ENCODE data around the gene BUB1. TPM values are rescaled to one million over a fixed set of nuclear protein-coding genes. Genes with fewer than 3 reads are reported as not detected.

BUB1 gene
- total RNA-seq, 2 experiments from 2014 or later: 1.6 to 3.5 TPM

DNA sequence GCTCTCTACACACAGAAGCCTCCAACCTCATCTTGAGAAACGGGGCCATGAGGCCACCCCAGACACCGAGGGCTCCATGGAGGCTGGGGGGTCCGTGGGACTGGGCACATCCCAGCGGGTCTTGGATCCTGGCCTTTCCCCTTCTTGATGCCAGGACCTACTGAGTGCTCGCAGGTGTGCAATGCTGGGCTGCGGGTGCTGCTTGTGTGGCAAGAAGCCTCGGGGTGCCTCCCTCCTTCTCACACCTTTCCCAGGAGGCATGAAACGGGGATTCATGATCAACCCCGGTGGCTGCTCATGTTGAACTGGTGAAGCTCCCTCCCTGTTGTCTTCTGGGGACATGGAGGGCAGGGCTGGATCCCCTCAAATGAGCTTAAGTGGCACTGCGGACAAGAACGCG, 2.0 kb upstream of the BUB1 start:
- Histone ChIP-seq H3K4me1 (ENCODE audit: insufficient read depth, low read length) (peaks cover 23% of the 10 kb centered on the region), H3K27me3 (ENCODE audit: control insufficient read depth in 1 of 2, insufficient read depth in 2 of 2, low read length in 2 of 2) (no peaks in the 10 kb centered on the region), H3K27ac (ENCODE audit: low read depth in 1 of 2, low read length in 2 of 2) (no peak overlapping the region), H3K9me3 (ENCODE audit: control insufficient read depth in 1 of 2, insufficient read depth in 1 of 2, low read length in 2 of 2) (no peaks in the 10 kb centered on the region), H3K4me3 (ENCODE audit: low read length) (no peak overlapping the region), H3K36me3 (ENCODE audit: insufficient read depth, low read length) (no peaks in the 10 kb centered on the region)
- Mint-ChIP-seq H3K4me1 (ENCODE audit: low read depth) (peaks cover 20% of the 10 kb centered on the region), H3K9me3 (no peaks in the 10 kb centered on the region), H3K36me3 (ENCODE audit: low read depth) (peaks cover 5% of the 10 kb centered on the region), H3K27me3 (no peaks in the 10 kb centered on the region), H3K27ac (no peak overlapping the region), H3K4me3 (peak overlapping the region; percentile 98)
- TF ChIP-seq, protein P1, sequence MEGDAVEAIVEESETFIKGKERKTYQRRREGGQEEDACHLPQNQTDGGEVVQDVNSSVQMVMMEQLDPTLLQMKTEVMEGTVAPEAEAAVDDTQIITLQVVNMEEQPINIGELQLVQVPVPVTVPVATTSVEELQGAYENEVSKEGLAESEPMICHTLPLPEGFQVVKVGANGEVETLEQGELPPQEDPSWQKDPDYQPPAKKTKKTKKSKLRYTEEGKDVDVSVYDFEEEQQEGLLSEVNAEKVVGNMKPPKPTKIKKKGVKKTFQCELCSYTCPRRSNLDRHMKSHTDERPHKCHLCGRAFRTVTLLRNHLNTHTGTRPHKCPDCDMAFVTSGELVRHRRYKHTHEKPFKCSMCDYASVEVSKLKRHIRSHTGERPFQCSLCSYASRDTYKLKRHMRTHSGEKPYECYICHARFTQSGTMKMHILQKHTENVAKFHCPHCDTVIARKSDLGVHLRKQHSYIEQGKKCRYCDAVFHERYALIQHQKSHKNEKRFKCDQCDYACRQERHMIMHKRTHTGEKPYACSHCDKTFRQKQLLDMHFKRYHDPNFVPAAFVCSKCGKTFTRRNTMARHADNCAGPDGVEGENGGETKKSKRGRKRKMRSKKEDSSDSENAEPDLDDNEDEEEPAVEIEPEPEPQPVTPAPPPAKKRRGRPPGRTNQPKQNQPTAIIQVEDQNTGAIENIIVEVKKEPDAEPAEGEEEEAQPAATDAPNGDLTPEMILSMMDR (IDR thresholded peaks at IDR 0.05): no peak
- CTCF ChIA-PET: no interaction called here
- intact Hi-C loops (cut with DNase I, micrococcal nuclease): loop anchor here (2.0 to 5.0 kb wide), 4 partner anchors 67 to 1372 kb away; no protein-coding TSS in a partner anchor
- POLR2A ChIA-PET: interaction anchor here (1.4 kb wide), 1 partner anchor 69 kb away, joined by 7 read pairs; no protein-coding TSS in a partner anchor
- ATAC-seq (ENCODE audit: poor library complexity) (no peak), DNase-seq (peak in 2 of 14 experiments; percentile 6 to 10)

DNA sequence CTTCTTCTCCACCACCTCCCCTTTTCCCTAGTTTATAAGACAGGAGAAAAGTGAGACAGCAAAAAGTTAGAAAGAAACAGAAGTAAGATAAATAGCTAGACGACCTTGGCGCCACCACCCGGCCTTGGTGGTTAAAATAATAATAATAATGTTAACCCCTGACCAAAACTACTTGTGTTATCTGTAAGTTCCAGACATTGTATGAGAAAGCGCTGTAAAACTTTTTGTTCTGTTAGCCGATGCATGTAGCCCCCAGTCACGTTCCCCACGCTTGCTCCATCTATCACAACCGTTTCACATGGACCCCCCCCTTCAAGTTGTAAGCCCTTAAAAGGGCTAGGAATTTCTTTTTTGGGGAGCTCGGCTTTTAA, 1.5 kb upstream of the BUB1 start:
- intact Hi-C loops (cut with DNase I, micrococcal nuclease): loop anchor here (2.0 to 5.0 kb wide), 4 partner anchors 68 to 1373 kb away; no protein-coding TSS in a partner anchor
- Mint-ChIP-seq H3K4me3 (peak overlapping the region; percentile 98), H3K27ac (peak overlapping the region; percentile 89), H3K9me3 (no peaks in the 10 kb centered on the region), H3K4me1 (ENCODE audit: low read depth) (peaks cover 21% of the 10 kb centered on the region), H3K27me3 (no peaks in the 10 kb centered on the region), H3K36me3 (ENCODE audit: low read depth) (peaks cover 5% of the 10 kb centered on the region)
- Histone ChIP-seq H3K4me1 (ENCODE audit: insufficient read depth, low read length) (peaks cover 27% of the 10 kb centered on the region), H3K27ac (ENCODE audit: low read depth in 1 of 2, low read length in 2 of 2) (no peak overlapping the region), H3K9me3 (ENCODE audit: control insufficient read depth in 1 of 2, insufficient read depth in 1 of 2, low read length in 2 of 2) (no peaks in the 10 kb centered on the region), H3K4me3 (ENCODE audit: low read length) (no peak overlapping the region), H3K36me3 (ENCODE audit: insufficient read depth, low read length) (no peaks in the 10 kb centered on the region), H3K27me3 (ENCODE audit: control insufficient read depth in 1 of 2, insufficient read depth in 2 of 2, low read length in 2 of 2) (no peaks in the 10 kb centered on the region)
- ChIA-PET POLR2A (interaction anchor here (1.4 kb wide), 1 partner anchor 69 kb away, joined by 7 read pairs; no protein-coding TSS in a partner anchor), CTCF (no interaction called here)
- DNase-seq: peak in 1 of 14 experiments; percentile 6
- TF ChIP-seq, protein P1 (IDR thresholded peaks at IDR 0.05): no peak
- ATAC-seq (ENCODE audit: poor library complexity): no peak

DNA sequence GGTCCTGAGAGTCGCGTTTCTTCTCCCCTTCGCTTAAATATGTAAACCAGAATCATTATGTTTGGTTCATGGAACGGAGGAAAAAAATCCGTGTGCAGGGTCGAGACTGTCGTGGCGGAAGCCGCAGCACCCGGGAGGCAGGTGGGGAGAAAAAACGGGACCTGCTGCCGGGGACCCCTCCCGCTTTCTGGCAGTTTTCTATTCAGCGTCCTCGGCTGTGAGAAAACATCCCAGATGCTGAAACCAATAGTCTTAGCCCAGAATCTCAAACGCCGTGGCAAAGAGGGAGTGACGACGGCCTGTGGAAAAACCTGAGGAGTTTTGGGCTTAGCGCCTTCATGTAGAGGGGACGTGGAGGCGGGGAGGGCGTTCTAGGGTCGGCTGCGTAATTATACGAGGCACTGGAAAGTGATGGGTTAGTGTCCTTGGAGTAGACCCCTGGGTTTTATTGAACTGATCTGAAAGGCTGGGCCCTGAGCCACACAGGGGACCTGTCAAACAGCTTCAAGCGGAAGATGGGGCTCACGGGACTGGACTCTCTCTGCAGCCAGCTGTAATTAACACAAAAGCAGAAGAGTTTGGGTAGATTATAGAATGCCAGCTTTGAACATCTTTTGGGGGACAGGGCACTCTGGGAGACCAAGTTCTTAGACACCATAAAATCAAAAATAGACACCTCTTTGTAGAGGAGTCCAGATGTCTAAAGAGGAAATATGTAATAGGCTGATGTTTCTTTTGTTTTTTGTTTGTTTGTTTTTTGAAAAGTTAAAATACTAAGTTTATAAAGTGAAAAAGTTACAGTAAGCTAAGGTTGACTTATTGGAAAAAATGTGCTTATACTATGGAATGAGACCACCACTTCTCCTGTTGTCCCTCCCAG, 834 bp upstream of the BUB1 start:
- peak overlapping the region; percentile 98 for H3K4me3 Mint-ChIP-seq
- DNase-seq (peak in 5 of 14 experiments; percentile 8 to 41 (median 29)), ATAC-seq (ENCODE audit: poor library complexity) (peak; percentile 10)
- Histone ChIP-seq H3K4me1 (ENCODE audit: insufficient read depth, low read length) (peaks cover 27% of the 10 kb centered on the region), H3K27ac (ENCODE audit: low read depth in 1 of 2, low read length in 2 of 2) (peak overlapping the region; percentile 55 to 63), H3K36me3 (ENCODE audit: insufficient read depth, low read length) (no peaks in the 10 kb centered on the region), H3K27me3 (ENCODE audit: control insufficient read depth in 1 of 2, insufficient read depth in 2 of 2, low read length in 2 of 2) (no peaks in the 10 kb centered on the region), H3K9me3 (ENCODE audit: control insufficient read depth in 1 of 2, insufficient read depth in 1 of 2, low read length in 2 of 2) (no peaks in the 10 kb centered on the region), H3K4me3 (ENCODE audit: low read length) (peak overlapping the region; percentile 93)
- no peaks in the 10 kb centered on the region for H3K27me3 Mint-ChIP-seq
- ChIA-PET CTCF (no interaction called here), POLR2A (interaction anchor here (1.4 to 1.6 kb wide), 2 partner anchors 9 to 70 kb away, joined by 4 to 7 read pairs; no protein-coding TSS in a partner anchor)
- intact Hi-C loops (cut with DNase I, micrococcal nuclease): loop anchor here (2.0 to 5.0 kb wide), 4 partner anchors 69 to 1374 kb away; no protein-coding TSS in a partner anchor
- peaks cover 5% of the 10 kb centered on the region for H3K36me3 Mint-ChIP-seq (ENCODE audit: low read depth)
- peaks cover 21% of the 10 kb centered on the region for H3K4me1 Mint-ChIP-seq (ENCODE audit: low read depth)
- H3K9me3 Mint-ChIP-seq: no peaks in the 10 kb centered on the region
- TF ChIP-seq, protein P1 (IDR thresholded peaks at IDR 0.05): no peak
- H3K27ac Mint-ChIP-seq: peak overlapping the region; percentile 89
